Endothelial cell (in vitro differentiated cells): ENCODE measurements around the gene CHRM4. TPM values are rescaled to one million over a fixed set of nuclear protein-coding genes. Genes with fewer than 3 reads are reported as not detected.

Experiments used
- DNase-seq: peaks from one replicate; pipeline ENCODE4 v3.0.0; 2021; ENCODE audit warnings: low spot score
- H3K27ac Mint-ChIP-seq: one replicate; pipeline ENCODE4 v1.8.0; 2021; ENCODE audit warnings: mixed read lengths, inconsistent platforms; ENCODE audit not compliant: unreplicated experiment
- H3K27me3 Mint-ChIP-seq: one replicate; pipeline ENCODE4 v1.8.0; 2021; ENCODE audit warnings: mild to moderate bottlenecking, moderate library complexity, mixed read lengths, inconsistent platforms; ENCODE audit not compliant: unreplicated experiment
- H3K36me3 Mint-ChIP-seq: one replicate; pipeline ENCODE4 v1.8.0; 2021; ENCODE audit warnings: mild to moderate bottlenecking, low read depth, mixed read lengths, inconsistent platforms; ENCODE audit not compliant: unreplicated experiment
- H3K4me1 Mint-ChIP-seq: one replicate; pipeline ENCODE4 v1.8.0; 2021; ENCODE audit warnings: mild to moderate bottlenecking, mixed read lengths, inconsistent platforms; ENCODE audit not compliant: unreplicated experiment
- H3K4me3 Mint-ChIP-seq: one replicate; pipeline ENCODE4 v1.8.0; 2021; ENCODE audit warnings: mild to moderate bottlenecking, mixed read lengths, inconsistent platforms; ENCODE audit not compliant: unreplicated experiment
- H3K9me3 Mint-ChIP-seq: one replicate; pipeline ENCODE4 v1.8.0; 2021; ENCODE audit warnings: mixed read lengths, inconsistent platforms; ENCODE audit not compliant: unreplicated experiment
- total RNA-seq: library from RNA; stranded (reverse); fragmentation: NEBNext Ultra II Directional; extraction: Animal tissue kit (Norgen Biotek cat#: 25700); gene quantifications from one replicate; pipeline ENCODE4 v1.2.1, GENCODE V29; 2021; ENCODE audit not compliant: unreplicated experiment
- TF ChIP-seq, protein P1 (sequence below): fragments of 200-600 bp; sonication (generic); IDR thresholded peaks from one replicate; pipeline ENCODE4 v1.5.0; 2021; ENCODE audit warnings: antibody characterized with exemption; ENCODE audit not compliant: unreplicated experiment

CHRM4 gene
- total RNA-seq, 1 donor from 2014 or later = not detected

DNA sequence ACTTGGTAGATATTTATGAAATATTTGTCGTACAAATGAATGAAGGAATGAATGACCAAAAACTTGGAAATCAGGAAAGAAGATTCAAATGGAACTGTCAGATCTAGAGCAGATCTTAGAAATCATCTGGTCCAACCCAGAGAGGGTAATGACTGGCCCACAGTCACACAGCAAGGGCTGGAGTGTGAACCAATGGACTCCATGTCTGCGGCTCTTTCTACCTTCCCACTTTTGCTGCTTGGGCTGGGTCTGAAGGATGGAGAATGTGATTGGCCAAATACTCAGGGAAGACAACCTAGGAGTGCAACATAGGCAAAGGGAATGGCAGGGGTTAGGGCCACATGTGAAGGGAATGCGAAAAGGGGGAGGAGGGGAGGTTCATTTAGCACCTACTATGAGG is 50.1 kb downstream of the CHRM4 start:
- DNase-seq = no peak
- TF ChIP-seq, protein P1, sequence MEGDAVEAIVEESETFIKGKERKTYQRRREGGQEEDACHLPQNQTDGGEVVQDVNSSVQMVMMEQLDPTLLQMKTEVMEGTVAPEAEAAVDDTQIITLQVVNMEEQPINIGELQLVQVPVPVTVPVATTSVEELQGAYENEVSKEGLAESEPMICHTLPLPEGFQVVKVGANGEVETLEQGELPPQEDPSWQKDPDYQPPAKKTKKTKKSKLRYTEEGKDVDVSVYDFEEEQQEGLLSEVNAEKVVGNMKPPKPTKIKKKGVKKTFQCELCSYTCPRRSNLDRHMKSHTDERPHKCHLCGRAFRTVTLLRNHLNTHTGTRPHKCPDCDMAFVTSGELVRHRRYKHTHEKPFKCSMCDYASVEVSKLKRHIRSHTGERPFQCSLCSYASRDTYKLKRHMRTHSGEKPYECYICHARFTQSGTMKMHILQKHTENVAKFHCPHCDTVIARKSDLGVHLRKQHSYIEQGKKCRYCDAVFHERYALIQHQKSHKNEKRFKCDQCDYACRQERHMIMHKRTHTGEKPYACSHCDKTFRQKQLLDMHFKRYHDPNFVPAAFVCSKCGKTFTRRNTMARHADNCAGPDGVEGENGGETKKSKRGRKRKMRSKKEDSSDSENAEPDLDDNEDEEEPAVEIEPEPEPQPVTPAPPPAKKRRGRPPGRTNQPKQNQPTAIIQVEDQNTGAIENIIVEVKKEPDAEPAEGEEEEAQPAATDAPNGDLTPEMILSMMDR = no peak
- H3K4me3 Mint-ChIP-seq = peak overlapping the region; percentile 28
- no peaks in the 10 kb centered on the region for H3K9me3 Mint-ChIP-seq
- peaks cover 16% of the 10 kb centered on the region for H3K27me3 Mint-ChIP-seq
- H3K27ac Mint-ChIP-seq = peak overlapping the region; percentile 52
- H3K36me3 Mint-ChIP-seq = peaks cover 2% of the 10 kb centered on the region
- H3K4me1 Mint-ChIP-seq = peaks cover 71% of the 10 kb centered on the region

DNA sequence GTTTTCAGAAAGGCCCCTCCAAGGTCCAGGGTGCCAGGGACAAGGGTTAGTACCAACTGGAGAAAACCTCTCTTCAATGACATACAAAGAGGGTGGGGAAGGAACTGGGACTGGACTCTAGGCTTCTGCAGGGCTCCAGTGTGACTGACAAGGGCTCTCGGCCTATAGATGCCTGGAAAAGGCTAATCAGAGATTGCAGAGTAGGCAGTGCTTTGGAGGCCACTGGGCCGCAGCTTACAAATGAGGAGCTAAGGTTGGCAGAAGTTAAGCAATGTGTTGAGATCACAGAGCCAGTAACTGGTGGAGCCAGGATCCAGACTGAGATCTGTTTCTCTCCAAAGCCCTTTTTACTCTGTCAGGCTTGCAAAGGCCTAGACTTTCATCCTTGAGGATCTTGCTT is 51.8 kb downstream of the CHRM4 start:
- Mint-ChIP-seq H3K27me3 (peaks cover 17% of the 10 kb centered on the region), H3K4me1 (peaks cover 62% of the 10 kb centered on the region), H3K27ac (peak overlapping the region; percentile 26), H3K4me3 (no peak overlapping the region), H3K36me3 (no peaks in the 10 kb centered on the region), H3K9me3 (no peaks in the 10 kb centered on the region)
- no peak for DNase-seq
- TF ChIP-seq, protein P1 = no peak

DNA sequence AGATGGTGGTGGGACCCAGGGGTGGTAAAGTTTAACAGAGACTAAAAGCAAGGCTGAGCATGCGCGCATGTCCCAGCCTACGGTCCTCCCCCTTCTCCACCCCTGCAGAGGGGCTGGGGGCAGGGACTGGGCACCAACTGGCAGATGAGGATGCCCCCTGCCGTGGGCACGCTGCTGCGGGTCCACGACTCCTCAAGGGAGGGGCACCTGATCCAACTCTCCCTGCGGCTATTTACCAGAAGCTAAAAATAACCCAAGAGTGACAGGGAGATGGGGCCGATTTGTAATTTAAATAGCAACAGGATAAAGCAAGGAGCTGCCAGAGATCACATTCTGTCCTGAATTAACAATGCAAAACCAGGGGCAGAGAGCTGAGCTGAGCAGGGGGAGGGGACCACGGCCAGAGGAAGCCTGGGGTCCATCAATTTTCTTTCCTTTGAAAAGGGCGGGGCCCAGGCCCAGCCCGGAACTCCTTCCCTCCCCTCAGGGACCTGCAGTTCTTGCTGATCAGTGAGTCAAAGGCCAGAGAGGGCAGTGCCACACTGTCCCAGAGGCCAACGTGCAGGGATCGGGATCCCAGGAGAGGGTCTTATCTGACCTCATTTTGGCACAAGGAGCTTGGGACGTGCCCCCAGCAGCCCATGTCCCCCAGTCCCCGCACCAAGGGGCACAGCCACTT is 52.4 kb downstream of the CHRM4 start:
- Mint-ChIP-seq H3K4me1 (peaks cover 56% of the 10 kb centered on the region), H3K36me3 (no peaks in the 10 kb centered on the region), H3K4me3 (peak overlapping the region; percentile 40), H3K27me3 (peaks cover 17% of the 10 kb centered on the region), H3K27ac (no peak overlapping the region), H3K9me3 (no peaks in the 10 kb centered on the region)
- TF ChIP-seq, protein P1 = no peak
- no peak for DNase-seq

DNA sequence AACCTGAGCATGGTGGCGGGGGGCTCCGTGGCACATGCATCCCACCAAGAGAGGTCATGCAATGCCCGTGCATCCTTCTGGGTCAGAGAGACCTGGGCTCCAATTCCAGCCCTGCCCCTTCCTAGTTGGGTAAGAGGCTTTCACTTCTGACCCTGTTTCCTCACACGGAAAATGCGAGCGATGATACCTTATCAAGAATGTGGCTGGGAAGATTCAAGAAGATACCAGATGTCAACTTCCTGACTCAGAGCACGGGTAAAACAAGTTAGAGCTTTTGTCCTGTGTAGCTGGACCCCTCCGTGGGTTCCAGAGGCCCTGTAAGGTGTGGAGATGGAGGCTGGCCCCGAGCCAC is 53.0 kb downstream of the CHRM4 start:
- H3K9me3 Mint-ChIP-seq = no peaks in the 10 kb centered on the region
- peak overlapping the region; percentile 40 for H3K4me3 Mint-ChIP-seq
- H3K27me3 Mint-ChIP-seq = peaks cover 18% of the 10 kb centered on the region
- peaks cover 51% of the 10 kb centered on the region for H3K4me1 Mint-ChIP-seq
- H3K27ac Mint-ChIP-seq = no peak overlapping the region
- TF ChIP-seq, protein P1 = no peak
- no peak for DNase-seq
- H3K36me3 Mint-ChIP-seq = no peaks in the 10 kb centered on the region

DNA sequence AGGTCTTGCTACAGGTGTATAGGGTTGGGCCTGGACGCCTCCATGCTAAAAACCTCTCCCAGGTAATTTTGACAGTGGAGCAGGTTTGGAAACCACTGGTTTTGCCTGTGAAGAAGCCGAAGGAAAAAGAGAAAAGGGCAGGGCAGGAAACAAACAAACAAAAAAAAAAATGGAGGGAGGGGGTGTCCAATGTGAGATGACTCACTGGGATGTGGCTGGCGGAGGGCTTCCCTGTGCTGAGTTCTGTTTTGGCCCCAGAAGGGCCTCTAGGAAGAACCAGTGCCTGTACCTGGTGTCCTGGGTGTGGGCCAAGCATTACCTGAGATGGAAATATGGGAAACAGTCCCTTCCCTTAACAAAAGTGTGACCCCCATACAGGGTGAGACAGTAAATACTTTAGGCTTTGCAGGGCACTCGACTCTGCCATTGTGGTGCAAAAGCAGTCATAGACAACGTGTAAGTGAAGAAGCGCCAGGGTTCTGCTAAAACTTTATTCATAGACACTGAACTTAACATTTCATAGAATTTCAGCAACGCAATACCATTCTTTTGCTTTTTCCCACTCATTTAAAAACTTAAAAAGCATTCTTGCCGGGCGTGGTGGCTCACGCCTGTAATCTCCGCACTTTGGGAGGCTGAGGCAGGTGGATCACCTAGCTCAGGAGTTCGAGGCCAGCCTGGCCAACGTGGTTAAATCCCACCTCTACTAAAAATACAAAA is 53.8 kb downstream of the CHRM4 start:
- H3K4me1 Mint-ChIP-seq = peaks cover 44% of the 10 kb centered on the region
- H3K27me3 Mint-ChIP-seq = peaks cover 21% of the 10 kb centered on the region
- no peak for DNase-seq
- H3K36me3 Mint-ChIP-seq = no peaks in the 10 kb centered on the region
- TF ChIP-seq, protein P1 = no peak
- H3K27ac Mint-ChIP-seq = no peak overlapping the region
- H3K4me3 Mint-ChIP-seq = no peak overlapping the region
- no peaks in the 10 kb centered on the region for H3K9me3 Mint-ChIP-seq
